HG02938 (cell line): ENCODE measurements around the gene OTOF.

Source experiments
- ATAC-seq: cut with Tn5 transposase; IDR thresholded peaks from one replicate; pipeline ENCODE4 v1.9.1; 2021; ENCODE audit warnings: mild to moderate bottlenecking, moderate library complexity; ENCODE audit not compliant: unreplicated experiment

Gene OTOF

DNA sequence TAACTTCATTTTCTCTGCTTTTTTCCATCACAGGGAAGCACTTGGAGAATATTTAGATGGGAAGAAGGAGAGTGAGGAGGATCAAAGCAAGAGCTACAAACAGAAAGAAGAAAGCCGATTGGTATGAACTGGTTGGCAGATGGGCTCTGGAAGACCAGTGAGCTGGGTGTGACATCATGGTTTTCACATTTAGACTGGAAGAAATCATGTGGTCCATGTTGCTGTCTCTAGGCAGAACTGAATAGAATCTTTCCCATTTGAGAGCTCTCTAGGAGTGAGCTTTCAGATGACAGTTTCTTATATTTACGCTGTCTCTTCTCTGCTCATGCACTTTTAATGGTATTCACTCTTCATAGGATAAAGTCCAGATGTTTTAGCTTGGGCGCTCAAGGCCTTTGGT lies 63.6 kb downstream of the OTOF start:
- ATAC-seq, result no peak

- ATAC-seq, result no peak
Observed at GRCh38 chr2:26412091-26412673, 65.7 kb downstream of the OTOF start.

GRCh38 chr2:26411419-26411818 lies 66.5 kb downstream of the OTOF start:
- no peak for ATAC-seq

DNA sequence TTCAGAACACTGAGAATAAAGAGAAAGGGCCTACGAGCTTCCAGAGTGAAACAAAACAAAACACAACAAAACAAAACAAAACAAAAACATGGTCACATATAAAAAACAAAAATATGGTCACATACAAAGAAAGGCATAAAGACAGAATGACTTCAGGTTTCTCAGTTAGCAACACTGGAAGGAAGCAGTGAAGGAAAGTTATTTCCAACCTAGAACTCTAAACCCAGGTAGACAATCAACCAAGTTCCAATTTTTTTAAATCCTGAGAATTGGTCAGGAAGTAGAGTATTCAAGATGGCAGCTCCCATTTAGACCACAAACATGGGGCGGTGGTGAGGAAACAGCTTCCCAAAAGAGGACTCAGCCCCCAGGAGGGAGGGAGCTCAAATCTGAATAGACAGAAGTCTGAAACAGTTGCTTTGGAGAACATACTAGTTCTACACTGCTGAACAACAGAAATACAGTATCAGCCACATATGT lies 67.1 kb downstream of the OTOF start:
- ATAC-seq, result no peak

GRCh38 chr2:26409785-26410184 lies 68.1 kb downstream of the OTOF start:
- ATAC-seq, result no peak

GRCh38 chr2:26407526-26407925 lies 70.4 kb downstream of the OTOF start:
- ATAC-seq, result no peak
